HG03354 (cell line): Measurements from ENCODE around the gene MAST4.
A peak's percentile ranks its signal among the peaks of the same experiment; 100 is the strongest.
"Not testable (repeated sequence)": the region's sequence is repeated elsewhere in the genome, so short reads cannot be mapped to it uniquely, and the experiment has no call there.

Source experiments
- ATAC-seq: cut with Tn5 transposase; IDR thresholded peaks from one replicate; pipeline ENCODE4 v1.9.1; 2021; ENCODE audit warnings: mild to moderate bottlenecking; ENCODE audit not compliant: unreplicated experiment, poor library complexity, severe bottlenecking

The MAST4 gene

DNA sequence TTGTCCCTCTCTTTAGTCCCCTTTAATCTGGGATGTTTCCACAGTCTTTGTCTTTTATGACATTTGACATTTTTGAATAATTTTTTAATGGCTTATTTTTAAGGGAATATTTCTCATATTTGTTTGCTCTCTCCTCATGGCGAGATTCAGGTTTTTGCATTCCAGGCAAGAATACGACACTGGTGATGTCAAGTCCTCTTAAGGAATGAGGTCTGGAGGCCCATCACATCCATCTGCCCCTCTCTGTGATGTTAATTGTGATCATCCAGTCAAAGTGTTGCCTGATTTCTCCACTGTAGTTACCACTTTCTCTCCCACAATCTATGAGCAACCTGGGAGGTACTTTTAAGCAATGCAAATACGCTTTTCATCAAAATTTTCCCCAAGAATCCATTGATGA, 193.2 kb downstream of the MAST4 start:
- no peak for ATAC-seq

DNA sequence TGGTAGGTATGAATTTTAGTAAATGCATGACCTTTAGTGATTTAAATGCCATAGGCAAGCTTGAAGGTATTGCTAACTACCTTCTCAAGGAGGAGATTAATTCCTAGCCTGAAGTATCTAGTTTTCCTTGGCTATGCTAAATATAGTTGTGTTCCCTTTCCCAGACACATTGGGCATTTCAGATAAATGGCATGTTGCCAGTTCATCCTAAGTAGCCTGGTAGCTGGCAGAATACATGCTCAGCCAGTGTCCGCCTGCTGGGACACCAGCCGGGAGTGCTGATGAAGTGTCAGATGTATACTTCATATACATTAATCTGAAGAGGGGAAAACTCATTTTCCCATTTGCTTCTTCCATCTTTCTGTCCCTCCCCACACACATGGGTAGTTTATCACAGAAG, 196.9 kb downstream of the MAST4 start:
- no peak for ATAC-seq

DNA sequence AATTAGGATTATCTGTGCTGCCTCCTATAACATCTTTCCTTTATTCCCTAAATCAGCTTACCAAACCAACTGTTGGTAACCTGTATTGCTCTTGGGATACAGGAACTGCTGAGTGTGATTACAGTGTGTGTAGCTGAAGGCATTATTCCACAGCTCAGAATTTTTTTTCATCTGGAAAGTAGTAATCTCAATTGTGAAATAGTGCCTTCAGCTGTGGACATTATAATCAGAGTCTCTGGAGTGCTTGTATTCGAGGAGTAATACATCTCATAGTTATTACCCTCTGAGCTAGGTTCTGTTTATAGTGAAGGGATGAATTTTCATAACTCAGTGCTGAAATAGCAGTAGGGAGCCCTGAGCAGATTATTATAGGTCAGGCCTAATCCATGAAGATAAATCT, 199.5 kb downstream of the MAST4 start:
- no peak for ATAC-seq

DNA sequence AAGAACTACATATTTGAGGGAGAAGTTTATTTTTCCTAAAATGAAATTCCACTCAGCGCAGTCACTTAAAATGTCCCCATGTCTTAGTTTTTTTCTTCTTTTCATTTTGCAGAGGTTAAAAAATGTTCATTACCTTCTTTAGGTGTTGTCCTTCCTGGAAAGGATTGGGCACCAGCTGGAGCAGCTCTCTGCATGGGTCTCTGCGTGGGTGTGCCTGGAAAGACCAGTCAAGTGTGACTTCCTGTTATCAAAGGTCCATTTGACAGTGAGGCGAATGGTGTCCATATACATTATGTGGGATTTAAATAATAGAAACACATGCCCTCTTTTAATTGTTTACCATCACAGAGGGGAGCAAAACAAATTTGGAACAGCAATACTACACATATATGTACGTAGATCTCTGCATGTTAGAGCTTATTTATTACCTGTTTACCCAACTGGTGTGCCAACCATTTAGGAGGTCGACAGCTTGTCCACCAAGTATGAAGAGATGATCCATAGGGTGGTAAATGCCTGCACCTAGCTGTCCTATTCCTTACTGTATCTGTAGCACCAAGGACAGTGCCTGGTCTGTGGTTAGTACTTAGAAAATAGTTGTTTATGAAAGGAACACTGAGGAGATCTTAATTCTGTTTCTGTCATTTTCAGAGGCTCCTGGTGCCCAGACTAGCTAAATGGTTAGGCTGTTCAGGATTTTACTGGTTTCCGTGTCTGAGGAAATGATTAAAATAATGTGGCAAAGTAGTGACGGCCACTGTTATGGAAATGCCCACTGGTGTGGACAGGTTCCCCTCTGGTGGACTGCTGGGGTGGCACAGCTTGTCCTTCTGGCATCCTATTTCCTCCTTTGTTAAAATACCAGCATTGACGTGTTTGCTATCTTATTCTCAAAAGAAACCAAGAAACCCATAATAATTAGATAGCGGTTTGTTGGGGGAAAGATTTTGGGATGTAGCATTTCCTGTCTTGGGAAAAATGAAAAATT, 200.4 kb downstream of the MAST4 start:
- ATAC-seq: no peak

DNA sequence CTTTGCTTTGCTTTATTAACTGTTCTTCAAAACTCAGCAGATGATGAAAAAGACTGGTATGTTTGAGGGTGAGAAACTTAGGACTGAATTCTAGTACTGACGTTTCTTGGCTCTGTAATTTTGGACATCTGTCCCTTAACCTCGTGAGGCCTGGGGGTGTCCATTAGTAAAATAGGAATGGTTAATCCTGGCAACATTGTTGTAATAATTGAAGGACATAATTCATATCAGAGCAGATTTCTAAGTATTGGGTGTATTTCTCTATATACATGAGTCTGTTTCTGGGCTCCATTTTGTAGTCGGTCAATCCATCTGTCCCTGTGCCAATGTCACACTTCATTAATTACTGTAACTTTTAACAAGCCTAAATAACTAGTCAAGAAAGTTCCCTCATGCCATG, 206.7 kb downstream of the MAST4 start:
- no peak for ATAC-seq

DNA sequence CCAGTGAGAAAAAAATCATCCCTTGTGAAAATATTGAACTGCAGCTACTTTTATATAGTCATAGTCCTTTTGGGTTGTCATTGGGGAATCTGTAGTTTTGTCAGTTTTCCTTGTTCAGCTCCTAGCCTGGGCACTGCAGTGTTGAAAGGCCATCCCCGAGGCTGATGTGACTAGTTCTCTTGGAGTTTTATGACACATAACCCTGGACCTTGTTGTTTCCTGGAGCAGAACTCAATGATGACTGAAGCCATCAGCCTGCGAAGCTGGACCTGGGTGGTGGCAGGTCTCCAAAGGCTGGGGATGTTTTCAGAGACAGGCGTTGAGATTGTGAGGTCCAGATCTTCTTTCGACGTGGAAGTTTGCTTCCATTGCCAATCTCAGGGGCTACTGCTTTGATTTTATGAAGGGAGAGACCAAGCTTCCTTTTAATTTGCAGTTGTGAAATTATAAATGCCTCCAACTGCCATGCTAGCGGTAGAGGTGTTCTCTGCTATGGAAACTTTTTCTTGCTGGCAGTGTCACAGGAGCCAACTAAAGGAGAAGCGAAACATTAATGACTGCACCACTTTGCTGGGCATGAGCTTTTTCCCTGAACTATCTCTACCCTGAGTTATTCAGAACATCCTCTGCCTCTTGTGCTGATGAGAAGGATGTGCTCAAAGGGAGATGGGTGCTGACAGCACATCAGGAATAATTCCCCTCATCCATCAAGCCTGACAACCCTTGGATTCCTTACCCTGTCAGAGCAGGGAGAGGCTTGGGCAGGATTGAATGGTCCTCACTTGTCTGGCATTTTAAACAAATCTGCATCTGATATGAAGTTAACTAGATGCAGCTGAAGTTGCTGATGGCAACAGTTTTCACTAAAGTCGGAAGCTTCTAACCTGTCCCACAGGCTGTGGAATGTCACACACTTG, 209.6 kb downstream of the MAST4 start:
- ATAC-seq: no peak

DNA sequence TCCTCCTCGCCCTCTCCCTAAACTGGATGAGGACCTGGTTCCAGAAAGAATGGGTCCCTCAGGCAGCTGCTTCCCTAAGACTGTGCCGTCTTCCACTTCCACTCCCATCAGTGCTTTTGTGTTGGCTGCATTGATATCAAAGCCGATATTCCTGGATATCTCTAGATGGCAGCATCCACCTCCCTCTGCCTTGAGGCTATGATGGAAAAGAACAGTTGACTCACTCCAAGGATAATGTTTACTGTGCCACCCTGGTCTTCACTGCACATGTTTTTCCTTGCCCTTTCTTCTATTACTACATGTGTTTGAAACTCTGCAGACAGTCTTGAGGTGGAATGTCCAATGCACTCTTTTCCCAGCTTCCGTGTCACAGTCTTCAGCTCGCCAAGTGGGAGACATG, 211.6 kb downstream of the MAST4 start:
- no peak for ATAC-seq

DNA sequence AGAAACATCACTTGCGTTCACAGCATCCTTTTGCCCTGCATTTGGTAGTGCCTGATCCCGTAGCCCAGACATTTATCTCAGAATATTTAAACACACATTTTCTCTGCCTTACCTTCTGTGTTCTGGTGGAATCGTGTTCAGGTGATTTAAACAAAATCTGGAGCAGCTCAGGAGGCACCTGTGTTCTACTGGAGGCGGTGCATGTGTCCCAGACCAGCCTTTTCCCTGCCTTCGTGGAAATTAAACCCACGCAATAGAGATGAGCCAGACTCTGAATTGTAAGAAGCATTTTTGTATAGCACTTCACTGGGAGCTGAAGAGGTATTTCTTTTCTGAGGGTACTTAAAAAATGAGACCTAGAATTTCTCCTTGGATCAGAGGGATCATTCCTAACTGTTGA, 212.5 kb downstream of the MAST4 start:
- ATAC-seq: no peak

DNA sequence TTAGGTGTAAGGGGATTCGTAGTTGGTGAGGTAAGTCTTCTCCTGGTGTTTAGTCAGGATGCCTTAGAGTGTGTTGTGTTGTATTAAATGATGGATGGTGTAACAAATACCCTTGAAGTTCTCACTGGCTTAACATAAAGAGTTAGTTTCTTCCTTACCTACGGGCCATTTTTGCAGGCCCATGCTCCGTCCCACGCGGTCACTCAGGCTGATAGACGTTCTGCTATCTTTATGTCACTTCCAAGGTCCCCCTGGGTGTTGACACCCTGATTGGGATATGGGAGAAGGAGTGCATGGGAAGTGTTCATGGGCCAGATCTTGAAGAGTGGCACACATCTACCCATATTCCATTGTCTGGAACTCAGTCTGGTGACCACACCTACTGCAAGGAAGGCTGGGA, 214.0 kb downstream of the MAST4 start:
- ATAC-seq: no peak

DNA sequence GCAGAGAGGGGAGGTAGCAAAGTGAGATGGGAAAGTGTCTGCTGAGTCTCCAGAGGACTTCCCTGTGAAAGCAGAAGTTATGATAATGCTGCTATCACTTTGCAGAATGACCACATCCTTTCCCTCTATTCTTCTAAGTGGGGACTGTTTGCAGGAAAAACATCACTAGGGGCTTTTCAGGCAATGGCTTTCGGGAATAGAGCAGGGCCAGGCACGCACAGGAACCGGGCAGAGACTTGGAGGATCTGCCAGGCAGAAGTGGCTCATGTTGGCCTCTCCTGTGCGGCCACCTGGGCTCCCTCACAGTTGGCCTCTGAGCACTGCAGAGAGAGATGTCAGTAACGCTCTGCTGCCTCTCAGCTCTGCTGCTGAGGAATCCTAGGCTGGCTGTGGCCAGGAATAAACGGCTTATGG, 214.7 kb downstream of the MAST4 start:
- ATAC-seq: no peak

DNA sequence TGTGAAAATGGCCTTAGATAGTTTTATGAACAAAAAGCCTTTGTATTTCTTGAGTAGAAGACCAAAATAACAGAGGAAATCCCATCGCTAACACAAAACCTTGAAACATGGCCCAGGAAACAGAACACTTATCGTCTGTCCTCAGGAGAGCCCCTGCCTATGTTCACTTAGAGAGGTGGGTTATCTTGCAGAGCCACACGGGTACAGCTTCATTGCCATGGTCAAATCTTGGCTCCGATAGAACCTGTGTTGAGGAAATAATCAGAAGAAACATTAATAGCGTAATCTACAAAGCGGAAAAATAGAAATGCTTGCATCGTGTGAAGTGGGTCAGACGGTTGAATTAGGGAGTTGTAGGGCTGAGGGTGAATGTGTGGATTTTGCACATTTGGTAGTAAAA, 216.1 kb downstream of the MAST4 start:
- no peak for ATAC-seq

DNA sequence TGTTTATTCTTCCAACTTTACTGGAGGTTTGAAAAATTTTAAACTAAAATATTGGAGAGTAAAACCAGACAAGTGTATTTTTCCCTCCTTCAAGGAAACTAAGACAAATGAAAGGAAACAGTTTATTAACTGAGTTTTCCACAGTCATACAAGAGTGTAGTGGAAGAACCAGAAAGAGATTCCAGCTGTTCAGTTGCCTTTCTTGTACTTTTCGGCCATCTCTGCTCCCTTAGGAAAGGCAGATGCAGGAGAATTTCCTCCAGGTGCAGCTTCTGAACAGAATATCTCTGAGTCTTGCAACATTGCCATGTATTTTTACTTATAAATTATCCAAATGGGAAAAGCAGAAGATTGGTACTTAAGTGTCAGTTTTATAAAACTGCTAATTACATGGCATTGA, 217.1 kb downstream of the MAST4 start:
- no peak for ATAC-seq

DNA sequence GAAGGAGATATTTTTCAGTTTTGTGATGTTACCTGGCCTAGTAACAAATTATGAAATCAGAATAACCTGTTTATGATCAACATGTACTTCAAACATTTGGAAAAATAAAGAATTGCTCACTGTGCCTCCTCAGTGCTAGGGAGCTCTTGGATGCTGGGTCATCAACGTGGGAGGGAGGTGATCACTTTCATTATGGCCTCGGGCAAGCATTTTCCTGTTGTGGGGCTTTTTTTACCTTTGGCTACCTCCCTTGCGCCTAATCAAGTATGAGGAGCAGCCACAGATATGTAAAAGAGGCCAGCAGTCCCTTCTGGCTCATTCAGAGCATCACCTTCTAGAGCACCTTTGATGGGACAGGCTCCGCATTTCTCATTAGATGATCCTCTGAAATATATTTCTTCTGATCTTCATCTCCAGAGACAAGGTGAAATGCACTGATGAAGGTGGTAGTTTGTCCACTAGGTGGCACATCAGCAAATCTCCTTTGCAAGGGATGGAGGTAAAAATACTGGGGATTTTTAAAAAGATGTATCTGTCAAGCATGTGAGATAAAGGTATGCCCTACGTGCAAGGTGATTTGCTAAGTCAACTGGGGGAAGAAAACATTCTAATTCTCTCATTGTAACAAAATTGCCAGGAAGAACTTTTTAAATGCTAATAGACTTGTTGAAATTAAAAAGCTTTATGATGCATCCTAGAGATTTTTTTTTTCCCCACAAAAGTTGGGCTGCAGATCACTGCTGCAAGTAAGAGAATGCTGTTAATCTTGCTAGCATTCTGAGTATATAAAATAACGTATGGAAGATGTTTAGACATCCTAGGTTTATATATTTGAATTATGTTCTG, 218.2 kb downstream of the MAST4 start:
- ATAC-seq: peak; percentile 74

DNA sequence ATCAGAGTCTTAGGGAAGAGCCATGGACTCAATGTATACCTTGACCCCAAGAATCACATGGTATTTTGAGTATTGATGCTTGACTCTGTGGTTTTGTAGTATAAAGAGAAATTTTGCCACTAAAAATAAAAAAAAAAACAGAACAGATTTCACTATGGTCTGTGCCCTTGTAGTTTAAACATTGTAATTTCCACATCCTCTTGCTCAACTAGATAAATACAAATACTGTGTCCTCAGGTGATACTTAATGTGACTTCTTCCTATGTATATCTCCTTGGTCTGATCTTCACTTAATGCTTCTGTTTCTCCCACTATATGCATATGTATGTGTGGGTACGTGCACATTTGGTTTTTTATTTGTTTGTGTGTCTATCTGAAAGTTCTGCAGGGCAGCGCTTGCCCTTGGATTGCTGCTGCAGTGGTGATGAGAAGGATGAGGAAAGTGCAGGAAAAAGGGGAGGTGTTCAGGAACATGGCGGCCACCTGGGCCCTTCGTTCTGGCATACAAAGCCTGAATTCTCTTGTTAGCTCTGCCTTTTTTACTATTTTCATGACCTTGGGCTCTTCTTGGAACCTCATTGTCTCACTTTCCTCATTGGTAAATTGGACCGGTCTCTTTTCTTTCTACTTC, 222.2 kb downstream of the MAST4 start:
- ATAC-seq: no peak

DNA sequence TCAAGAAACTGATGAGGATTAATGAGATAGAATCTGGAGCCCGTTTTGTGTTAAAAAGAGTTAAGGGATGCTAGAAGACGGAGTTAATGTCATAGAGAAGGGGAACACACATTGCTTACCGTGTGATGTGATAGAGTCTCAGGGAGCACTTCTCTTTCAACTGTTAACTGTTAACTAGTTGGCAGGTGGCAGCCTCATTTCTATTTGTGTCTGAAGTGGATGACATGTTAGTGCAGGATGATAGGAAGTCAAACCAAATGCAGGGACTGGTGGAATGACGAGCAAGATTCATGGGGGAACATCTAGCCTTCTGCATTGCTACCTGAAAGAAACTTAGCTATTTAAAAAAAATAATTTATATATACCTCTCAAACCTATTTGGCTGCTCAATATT, 222.7 kb downstream of the MAST4 start:
- ATAC-seq: no peak

DNA sequence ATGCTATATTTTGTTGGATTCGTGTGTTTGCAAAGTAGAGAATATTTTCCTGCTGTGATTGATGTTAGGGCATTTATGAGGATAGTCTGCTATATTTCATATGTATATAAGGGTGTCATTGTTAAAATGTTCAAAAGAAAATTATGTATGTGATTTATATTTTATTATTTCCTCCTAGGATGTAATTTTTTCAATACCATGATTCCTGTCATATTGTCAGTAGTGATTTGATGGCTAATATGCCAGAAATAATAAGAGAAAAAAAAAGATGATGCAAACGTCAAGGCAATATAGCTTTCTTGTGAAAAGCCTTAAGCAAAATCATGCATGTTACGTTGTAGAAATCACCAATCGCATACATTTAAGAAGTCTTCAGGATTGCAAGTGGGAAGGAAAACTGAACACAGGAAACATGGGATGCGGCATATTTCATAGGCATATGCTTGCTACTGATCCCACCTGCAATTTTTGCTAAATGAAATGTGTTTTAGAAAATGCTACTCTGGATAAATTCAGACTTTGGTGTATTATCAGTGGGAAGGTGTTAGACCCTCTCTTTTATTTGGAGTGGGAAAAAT, 224.5 kb downstream of the MAST4 start:
- no peak for ATAC-seq

DNA sequence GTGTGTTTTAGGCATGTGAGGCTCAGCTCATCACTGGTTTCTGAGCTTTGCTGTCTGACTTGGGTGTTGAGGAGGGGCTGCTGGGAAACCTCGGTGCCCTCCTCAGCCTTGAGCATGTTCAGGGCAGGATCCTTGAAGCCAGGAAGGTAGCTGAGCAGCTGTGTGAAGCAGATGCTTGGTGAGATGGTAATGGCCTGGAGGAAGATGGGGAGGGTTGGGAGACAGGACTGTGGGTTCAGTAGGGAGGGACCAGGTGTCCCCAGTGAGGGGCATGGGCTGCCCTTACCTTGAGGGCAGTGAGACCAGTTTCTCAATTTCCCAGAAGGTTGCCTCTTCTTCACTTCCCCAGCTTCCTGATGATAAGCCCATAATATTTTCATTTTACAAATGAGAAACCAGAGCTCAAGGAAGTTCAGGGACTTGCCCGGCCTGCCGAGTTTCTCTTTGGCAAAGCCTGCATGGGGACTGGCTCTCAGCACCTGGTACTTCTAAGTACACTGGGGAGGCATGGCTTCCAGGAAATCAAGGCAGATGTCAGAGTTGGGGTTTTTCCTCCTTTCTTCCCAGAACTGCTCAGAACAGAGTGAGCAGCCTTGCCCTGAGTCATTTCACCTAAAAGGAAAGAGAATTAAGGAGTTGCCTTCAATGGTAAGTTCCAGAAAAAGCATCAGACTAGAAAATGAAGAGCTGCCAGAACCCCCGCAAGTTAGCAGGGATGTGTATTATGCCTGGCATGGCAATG, 225.7 kb downstream of the MAST4 start:
- ATAC-seq: no peak

DNA sequence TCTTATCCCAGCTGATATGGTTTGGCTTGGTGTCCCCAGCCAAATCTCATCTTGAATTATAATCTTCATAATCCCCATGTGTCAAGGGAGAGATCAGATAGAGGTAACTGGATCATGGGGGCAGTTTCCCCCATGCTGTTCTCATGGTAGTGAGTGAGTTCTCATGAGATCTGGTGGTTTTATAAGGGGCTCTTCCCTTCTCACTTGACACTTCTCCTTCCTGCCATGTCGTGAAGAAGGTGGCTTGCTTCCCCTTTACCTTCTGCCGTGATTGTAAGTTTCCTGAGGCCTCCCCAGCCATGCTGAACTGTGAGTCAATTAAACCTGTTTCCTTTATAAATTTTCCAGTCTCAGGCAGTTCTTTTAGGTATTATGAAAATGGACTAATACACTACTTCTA, 226.7 kb downstream of the MAST4 start:
- ATAC-seq: not testable (repeated sequence)
